HepG2 (cell line): ENCODE measurements around the gene GJD3. TPM values are rescaled to one million over a fixed set of nuclear protein-coding genes. Genes with fewer than 3 reads are reported as not detected.

Experiments used
- ASH2L ChIP-seq: fragments of 300-600, 200-600 bp; sonication (generic); IDR thresholded peaks from 2 replicates; pipeline ENCODE4 v1.7.0; 2017; ENCODE audit warnings: low read depth, mild to moderate bottlenecking, moderate library complexity, mixed read lengths, low read length; ENCODE audit not compliant: insufficient read length
- BORCS8-MEF2B ChIP-seq: sonication (generic); formaldehyde crosslinking; IDR thresholded peaks from 2 replicates; pipeline ENCODE4 v1.8.0; 2022; ENCODE audit warnings: mild to moderate bottlenecking, missing genetic modification reagents
- DPF2 ChIP-seq: sonication (generic); formaldehyde crosslinking; IDR thresholded peaks from 2 replicates; pipeline ENCODE4 v1.4.0; 2020; ENCODE audit warnings: mild to moderate bottlenecking, low read depth, missing genetic modification reagents, borderline replicate concordance
- KDM4B ChIP-seq: sonication (generic); formaldehyde crosslinking; IDR thresholded peaks from 2 replicates; pipeline ENCODE4 v1.4.0; 2020; ENCODE audit warnings: missing genetic modification reagents
- NCOA2 ChIP-seq: sonication (generic); formaldehyde crosslinking; IDR thresholded peaks from 2 replicates; pipeline ENCODE4 v1.8.0; 2022; ENCODE audit warnings: inconsistent platforms
- NFKB2 ChIP-seq: sonication (generic); formaldehyde crosslinking; IDR thresholded peaks from 2 replicates; pipeline ENCODE4 v1.4.0; 2020; ENCODE audit warnings: missing genetic modification reagents, borderline replicate concordance
- NFKBIZ ChIP-seq: IDR thresholded peaks from 2 replicates; pipeline ENCODE4 v1.6.1; 2018; ENCODE audit warnings: missing genetic modification reagents, missing compliant biosample characterization
- PPARG ChIP-seq: conservative IDR thresholded peaks from 2 replicates; pipeline ENCODE4 v1.6.1; 2016; ENCODE audit warnings: missing biosample characterization, missing genetic modification reagents
- PTBP1 ChIP-seq: fragments of 200-400 bp; formaldehyde crosslinking; IDR thresholded peaks from 2 replicates; pipeline ENCODE4 v1.6.1; 2018; ENCODE audit warnings: low read length, low read depth; ENCODE audit not compliant: poor library complexity, severe bottlenecking
- RBAK ChIP-seq: sonication (generic); formaldehyde crosslinking; IDR thresholded peaks from 2 replicates; pipeline ENCODE4 v1.5.1; 2020; ENCODE audit warnings: mild to moderate bottlenecking, missing genetic modification reagents
- SIN3B ChIP-seq: fragments of 150-350 bp; IDR thresholded peaks from 2 replicates; pipeline ENCODE4 v1.6.1; 2014; ENCODE audit warnings: low read length
- TOE1 ChIP-seq: sonication (generic); formaldehyde crosslinking; IDR thresholded peaks from 2 replicates; pipeline ENCODE4 v1.4.0; 2020; ENCODE audit warnings: mild to moderate bottlenecking, missing genetic modification reagents
- ZFP36L2 ChIP-seq: sonication (generic); formaldehyde crosslinking; IDR thresholded peaks from 2 replicates; pipeline ENCODE4 v1.4.0; 2020; ENCODE audit warnings: missing genetic modification reagents
- ZNF10 ChIP-seq: sonication (generic); formaldehyde crosslinking; IDR thresholded peaks from 2 replicates; pipeline ENCODE4 v1.4.0; 2020; ENCODE audit warnings: mild to moderate bottlenecking, low read depth, missing genetic modification reagents, borderline replicate concordance
- ZNF160 ChIP-seq: sonication (generic); formaldehyde crosslinking; IDR thresholded peaks from 2 replicates; pipeline ENCODE4 v1.8.0; 2022; ENCODE audit warnings: mild to moderate bottlenecking, inconsistent platforms, missing genetic modification reagents
- ZNF414 ChIP-seq: sonication (generic); formaldehyde crosslinking; IDR thresholded peaks from 2 replicates; pipeline ENCODE4 v1.5.0; 2020; ENCODE audit warnings: missing genetic modification reagents
- ZNF552 ChIP-seq: sonication (generic); formaldehyde crosslinking; IDR thresholded peaks from 2 replicates; pipeline ENCODE4 v1.9.0; 2022; ENCODE audit warnings: missing genetic modification reagents, mild to moderate bottlenecking, borderline replicate concordance
- ZNF558 ChIP-seq: sonication (generic); formaldehyde crosslinking; IDR thresholded peaks from 2 replicates; pipeline ENCODE4 v1.9.0; 2022; ENCODE audit warnings: mild to moderate bottlenecking, missing genetic modification reagents, borderline replicate concordance
- ZNF562 ChIP-seq: sonication (generic); formaldehyde crosslinking; IDR thresholded peaks from 2 replicates; pipeline ENCODE4 v1.8.0; 2022; ENCODE audit warnings: missing genetic modification reagents, borderline replicate concordance
- ZNF747 ChIP-seq: sonication (generic); formaldehyde crosslinking; IDR thresholded peaks from 2 replicates; pipeline ENCODE4 v1.8.1; 2023; ENCODE audit warnings: missing genetic modification reagents, mild to moderate bottlenecking, borderline replicate concordance
- ZSCAN22 ChIP-seq: sonication (generic); formaldehyde crosslinking; IDR thresholded peaks from 2 replicates; pipeline ENCODE4 v1.4.0; 2020; ENCODE audit warnings: mild to moderate bottlenecking, missing genetic modification reagents
- ZXDC ChIP-seq: sonication (generic); formaldehyde crosslinking; IDR thresholded peaks from 2 replicates; pipeline ENCODE4 v1.5.0; 2020; ENCODE audit warnings: mild to moderate bottlenecking, missing genetic modification reagents
- polyA plus RNA-seq, 8 experiments: library from polyadenylated mRNA; depleted of rRNA in 3 of 8; stranded (reverse) in 7 of 8; unstranded in 1 of 8; fragments of >200 nt; fragmentation: Illumina TruSeq in 4 of 8; extraction: Trizol in 4 of 8; gene quantifications; 2 replicates each; pipeline versions ENCODE4 v1.2.1 to v1.2.3, GENCODE V29; 2011 to 2016; ENCODE audit warnings: low read depth in 4 of 8, missing spikeins in 1 of 8, mixed read lengths in 1 of 8; ENCODE audit not compliant: insufficient read depth in 1 of 8
- total RNA-seq, 5 experiments: library from RNA; depleted of rRNA; stranded (reverse); fragments of >200 nt; fragmentation: Illumina TruSeq; extraction: Trizol; gene quantifications; 2 replicates each; pipeline ENCODE4 v1.2.3, GENCODE V29; 2016; ENCODE audit warnings: low read depth in 1 of 5
- TF ChIP-seq, protein P1 (sequence below): sonication (generic); formaldehyde crosslinking; IDR thresholded peaks from 2 replicates; pipeline ENCODE4 v1.5.1; 2020; ENCODE audit warnings: missing genetic modification reagents, mild to moderate bottlenecking, borderline replicate concordance
- TF ChIP-seq, protein P2 (sequence below): sonication (generic); formaldehyde crosslinking; conservative IDR thresholded peaks from 2 replicates; pipeline ENCODE4 v1.5.0; 2020; ENCODE audit warnings: missing genetic modification reagents
- TF ChIP-seq, protein P3 (sequence below): sonication (generic); formaldehyde crosslinking; IDR thresholded peaks from 2 replicates; pipeline ENCODE4 v1.5.0; 2020; ENCODE audit warnings: missing genetic modification reagents, mild to moderate bottlenecking, borderline replicate concordance

The GJD3 gene
- total and polyA plus RNA-seq, 2 of the 13 experiments (the other 11 are each of a cell fraction or from before 2014, with no cell fraction given), result not detected

DNA sequence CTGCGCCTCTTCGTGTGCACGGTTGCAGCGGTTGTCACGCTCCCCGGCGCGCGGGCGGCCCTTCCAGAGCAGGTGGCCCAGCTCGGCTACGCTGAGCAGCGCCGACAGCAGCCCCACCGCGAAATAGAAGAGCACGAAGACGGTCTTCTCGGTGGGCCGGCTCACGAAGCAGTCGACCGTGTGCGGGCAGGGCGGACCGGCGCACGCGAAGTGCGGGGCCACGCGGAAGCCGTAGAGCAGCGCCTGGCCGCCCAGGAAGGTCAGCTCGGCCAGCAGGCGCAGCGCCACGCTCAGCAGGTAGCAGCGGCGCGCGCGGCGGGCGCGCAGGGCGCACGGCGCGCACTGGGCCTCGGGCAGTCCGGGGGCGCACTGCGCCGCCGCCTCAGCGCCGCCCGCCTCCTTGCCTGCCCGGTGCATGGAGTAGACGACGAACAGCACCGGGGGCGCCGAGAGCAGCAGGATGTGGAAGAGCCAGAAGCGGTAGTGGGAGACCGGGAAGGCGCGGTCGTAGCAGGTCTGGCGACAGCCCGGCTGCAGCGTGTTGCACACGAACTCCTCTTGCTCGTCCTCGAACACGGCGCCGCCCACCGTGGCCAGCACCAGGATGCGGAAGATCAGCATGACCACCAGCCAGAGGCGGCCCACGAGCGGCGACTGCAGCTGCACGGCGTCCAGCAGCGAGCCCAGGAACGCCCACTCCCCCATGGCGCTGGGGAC is 1.3 kb downstream of the GJD3 start (continued):
- no peak; the same call in 1 of the 2 replicates for TF ChIP-seq ZNF747
- no peak for TF ChIP-seq ZFP36L2 (CRISPR knock-in tag)
- TF ChIP-seq ZNF558 (CRISPR knock-in tag), result no peak
- TF ChIP-seq, protein P1, sequence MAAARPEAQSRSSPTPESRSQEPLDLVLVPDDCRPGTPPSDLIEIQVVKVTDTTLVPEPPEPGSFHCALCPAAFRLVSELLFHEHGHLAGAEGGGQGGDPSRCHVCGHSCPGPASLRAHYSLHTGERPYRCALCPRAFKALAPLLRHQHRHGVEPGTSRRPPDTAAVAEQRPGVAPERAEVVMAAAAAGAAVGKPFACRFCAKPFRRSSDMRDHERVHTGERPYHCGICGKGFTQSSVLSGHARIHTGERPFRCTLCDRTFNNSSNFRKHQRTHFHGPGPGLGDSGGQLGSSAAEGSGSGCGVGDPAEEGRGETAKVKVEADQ, result no peak
- no peak for TF ChIP-seq SIN3B
- no peak for TF ChIP-seq PTBP1
- TF ChIP-seq, protein P2, sequence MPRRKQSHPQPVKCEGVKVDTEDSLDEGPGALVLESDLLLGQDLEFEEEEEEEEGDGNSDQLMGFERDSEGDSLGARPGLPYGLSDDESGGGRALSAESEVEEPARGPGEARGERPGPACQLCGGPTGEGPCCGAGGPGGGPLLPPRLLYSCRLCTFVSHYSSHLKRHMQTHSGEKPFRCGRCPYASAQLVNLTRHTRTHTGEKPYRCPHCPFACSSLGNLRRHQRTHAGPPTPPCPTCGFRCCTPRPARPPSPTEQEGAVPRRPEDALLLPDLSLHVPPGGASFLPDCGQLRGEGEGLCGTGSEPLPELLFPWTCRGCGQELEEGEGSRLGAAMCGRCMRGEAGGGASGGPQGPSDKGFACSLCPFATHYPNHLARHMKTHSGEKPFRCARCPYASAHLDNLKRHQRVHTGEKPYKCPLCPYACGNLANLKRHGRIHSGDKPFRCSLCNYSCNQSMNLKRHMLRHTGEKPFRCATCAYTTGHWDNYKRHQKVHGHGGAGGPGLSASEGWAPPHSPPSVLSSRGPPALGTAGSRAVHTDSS (CRISPR knock-in tag), result no peak
- no peak for TF ChIP-seq NCOA2 (CRISPR knock-in tag)
- no peak for TF ChIP-seq ZSCAN22 (CRISPR knock-in tag)
- no peak for TF ChIP-seq ZNF552 (CRISPR knock-in tag)
- no peak for TF ChIP-seq NFKB2 (CRISPR knock-in tag)
- no peak for TF ChIP-seq ZNF160 (CRISPR knock-in tag)
- no peak for TF ChIP-seq RBAK (CRISPR knock-in tag)
- no peak for TF ChIP-seq PPARG (CRISPR knock-in tag)
- no peak for TF ChIP-seq TOE1 (CRISPR knock-in tag)
- no peak for TF ChIP-seq NFKBIZ
- no peak for TF ChIP-seq BORCS8-MEF2B
- peak; percentile 8; the same call in 1 of the 2 replicates for TF ChIP-seq ZNF414 (CRISPR knock-in tag)
- TF ChIP-seq KDM4B (CRISPR knock-in tag), result no peak
- no peak for TF ChIP-seq DPF2 (CRISPR knock-in tag)
- TF ChIP-seq, protein P3, sequence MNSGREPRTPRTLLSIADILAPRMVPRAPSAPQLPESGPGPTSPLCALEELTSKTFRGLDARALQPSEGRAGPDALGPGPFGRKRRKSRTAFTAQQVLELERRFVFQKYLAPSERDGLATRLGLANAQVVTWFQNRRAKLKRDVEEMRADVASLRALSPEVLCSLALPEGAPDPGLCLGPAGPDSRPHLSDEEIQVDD, result no peak; the same call in 1 of the 2 replicates
- no peak for TF ChIP-seq ZNF10 (CRISPR knock-in tag)
- TF ChIP-seq ZXDC, result no peak
- no peak for TF ChIP-seq ASH2L
- TF ChIP-seq ZNF562, result no peak; the same call in 1 of the 2 replicates
